ENCODE data around the gene SLC38A8.

The SLC38A8 gene

DNA sequence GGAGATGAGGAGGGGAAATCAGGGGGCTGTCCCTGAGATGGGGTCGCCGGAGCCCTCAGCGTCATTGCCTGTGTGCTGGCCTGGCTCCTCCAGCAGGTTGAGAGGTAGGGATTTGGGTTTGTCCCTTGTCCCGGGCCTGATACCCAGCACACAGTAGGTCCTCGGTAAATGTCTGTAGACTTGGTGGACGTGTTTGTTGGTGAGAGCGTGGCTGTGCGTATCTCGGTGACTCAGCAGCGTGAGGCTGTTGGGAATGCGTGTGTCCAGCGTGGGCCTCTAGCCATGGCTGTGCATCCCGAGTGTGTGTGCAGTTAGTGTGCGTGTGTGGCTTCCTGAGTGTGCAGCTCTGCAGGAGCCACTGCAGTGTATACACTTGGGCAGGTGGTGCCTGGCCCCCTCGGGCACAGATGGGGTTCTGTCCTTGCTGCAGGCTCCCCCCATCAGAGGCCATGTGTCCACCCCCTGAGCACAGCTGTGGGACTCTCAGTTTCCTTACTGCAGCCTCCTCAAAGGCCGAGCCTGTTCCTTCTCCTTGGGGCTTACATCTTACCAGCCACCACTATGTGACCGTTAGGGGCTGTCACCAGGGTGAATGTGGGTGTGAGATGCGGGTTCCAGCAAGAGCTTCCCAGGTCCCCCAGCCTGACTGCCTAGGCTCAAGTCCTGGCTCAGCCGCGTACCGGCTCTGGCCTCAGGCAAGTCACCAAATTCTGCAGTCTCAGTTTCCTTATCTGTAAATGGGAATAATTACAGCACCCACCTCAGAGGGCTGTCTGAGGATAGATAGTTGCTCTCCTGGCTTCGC, 68.8 kb downstream of the SLC38A8 start:
- H3K4me1 Mint-ChIP-seq (ENCODE audit: low read depth) = no peaks in the 10 kb centered on the region
- H3K9me3 Mint-ChIP-seq = peaks cover 2% of the 10 kb centered on the region
- H3K4me3 Mint-ChIP-seq = no peak overlapping the region
- peaks cover 13% of the 10 kb centered on the region for H3K27me3 Mint-ChIP-seq (ENCODE audit: low read depth)
- no peaks in the 10 kb centered on the region for H3K36me3 Mint-ChIP-seq (ENCODE audit: low read depth)
- no peak overlapping the region for H3K27ac Mint-ChIP-seq

DNA sequence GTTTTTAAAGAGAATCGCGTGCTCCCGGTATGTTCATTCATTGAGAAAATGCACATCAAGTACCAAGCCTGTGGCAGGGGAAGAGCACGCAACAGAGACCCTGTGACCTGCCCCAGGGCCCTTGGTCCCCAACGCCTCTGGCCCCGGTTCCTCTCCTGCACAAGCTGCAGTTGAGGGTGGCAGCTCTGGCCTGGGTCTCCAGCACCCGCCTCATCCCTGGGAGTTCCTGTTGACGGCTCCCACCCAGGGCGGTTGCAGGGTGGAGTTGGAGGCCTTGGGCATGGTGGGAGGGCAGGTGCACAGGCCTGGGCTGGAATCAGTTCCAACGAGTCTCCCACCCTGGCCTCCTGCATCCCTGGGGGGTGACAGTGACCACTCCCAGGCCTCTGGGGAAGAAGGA, 69.5 kb downstream of the SLC38A8 start:
- Mint-ChIP-seq H3K36me3 (ENCODE audit: low read depth) (no peaks in the 10 kb centered on the region), H3K27ac (no peak overlapping the region), H3K4me1 (ENCODE audit: low read depth) (no peaks in the 10 kb centered on the region), H3K4me3 (no peak overlapping the region), H3K27me3 (ENCODE audit: low read depth) (peaks cover 13% of the 10 kb centered on the region), H3K9me3 (no peaks in the 10 kb centered on the region)

DNA sequence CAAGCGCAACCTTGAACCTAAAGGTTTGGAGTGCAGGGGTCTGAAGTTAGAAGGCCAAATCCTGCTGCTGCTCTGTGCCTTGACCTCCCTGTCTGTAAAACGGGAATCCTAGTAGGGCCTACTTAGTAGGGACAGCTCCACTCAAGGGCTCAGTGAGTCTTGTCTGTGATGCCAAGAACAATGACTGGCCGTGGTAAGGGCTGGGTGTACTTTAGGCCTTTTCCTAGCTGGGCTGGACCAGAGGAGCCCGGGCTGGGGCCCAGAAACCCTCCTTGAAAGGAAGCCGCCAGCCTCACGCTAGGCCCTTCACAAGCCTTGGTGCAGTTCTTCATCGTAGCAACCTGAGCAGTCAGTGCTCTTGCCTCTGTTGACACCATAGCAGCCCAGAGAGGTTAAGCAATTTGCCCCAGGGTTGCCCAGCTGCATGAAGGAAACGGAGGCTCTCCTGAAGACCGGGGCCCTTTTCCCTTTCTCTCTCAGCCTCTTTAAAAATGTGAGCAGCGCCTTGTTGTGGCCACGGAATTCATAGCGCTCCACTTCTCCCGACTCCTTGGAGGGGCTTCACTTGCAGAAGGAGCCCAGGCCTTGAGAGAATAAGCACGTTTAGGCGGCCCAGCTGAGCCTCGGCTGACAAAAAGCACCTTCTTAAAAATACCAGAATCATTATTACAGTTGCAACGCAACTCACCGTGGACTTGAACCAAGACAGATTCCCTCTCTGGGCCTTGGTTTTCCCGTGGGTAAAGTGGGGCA, 70.2 kb downstream of the SLC38A8 start:
- Mint-ChIP-seq H3K9me3 (no peaks in the 10 kb centered on the region), H3K27me3 (ENCODE audit: low read depth) (peaks cover 18% of the 10 kb centered on the region), H3K4me3 (no peak overlapping the region), H3K27ac (no peak overlapping the region), H3K36me3 (ENCODE audit: low read depth) (no peaks in the 10 kb centered on the region), H3K4me1 (ENCODE audit: low read depth) (no peaks in the 10 kb centered on the region)

DNA sequence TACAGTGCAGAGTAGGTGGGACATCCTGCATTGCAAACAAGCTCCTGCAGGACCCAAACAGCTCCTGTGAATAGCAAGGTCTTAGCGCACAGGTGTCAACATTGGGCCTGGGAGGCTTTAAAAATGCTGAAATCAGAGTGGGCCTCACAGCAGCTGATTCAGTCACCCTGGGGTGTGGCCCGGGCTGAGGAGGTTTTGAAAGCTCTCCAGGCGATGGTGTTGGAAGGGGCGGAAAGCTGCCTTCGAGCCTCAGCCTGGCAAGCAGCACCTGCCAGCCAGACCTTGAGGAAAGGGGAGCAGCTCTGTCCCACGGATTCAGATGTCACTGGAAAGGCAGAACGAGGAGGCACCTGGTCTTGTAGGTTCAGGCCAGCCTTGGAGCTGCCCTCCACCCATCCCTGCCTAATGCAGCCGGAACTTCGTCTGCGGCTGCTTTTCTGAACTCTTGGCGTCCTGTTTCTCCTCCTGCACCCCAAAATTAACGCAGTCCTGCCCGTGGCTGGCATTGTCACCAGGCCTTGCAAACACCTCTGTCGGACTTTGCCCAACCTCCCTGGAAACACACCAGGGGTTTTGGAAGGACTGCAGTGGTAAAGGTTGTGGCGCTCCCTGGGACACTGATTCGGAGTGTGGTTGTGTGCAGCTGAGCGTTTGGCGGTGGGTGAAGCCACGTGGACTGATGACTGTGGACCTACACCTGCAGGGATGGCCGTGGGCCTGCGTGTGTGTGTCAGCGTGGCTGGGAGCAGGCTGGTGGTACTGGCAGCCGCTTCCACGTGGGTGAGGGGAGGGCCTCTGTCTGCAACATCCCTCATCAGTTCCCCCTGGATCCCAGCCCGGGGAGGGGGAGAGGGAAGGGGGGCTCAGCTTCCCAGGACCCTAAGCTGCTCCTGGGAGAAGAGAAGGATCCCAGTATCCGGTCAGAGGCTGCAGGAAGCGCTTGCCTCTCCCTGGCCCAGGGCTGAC, 71.1 kb downstream of the SLC38A8 start:
- Mint-ChIP-seq H3K27me3 (ENCODE audit: low read depth) (peaks cover 23% of the 10 kb centered on the region), H3K27ac (no peak overlapping the region), H3K4me3 (no peak overlapping the region), H3K4me1 (ENCODE audit: low read depth) (no peaks in the 10 kb centered on the region), H3K9me3 (no peaks in the 10 kb centered on the region), H3K36me3 (ENCODE audit: low read depth) (no peaks in the 10 kb centered on the region)

DNA sequence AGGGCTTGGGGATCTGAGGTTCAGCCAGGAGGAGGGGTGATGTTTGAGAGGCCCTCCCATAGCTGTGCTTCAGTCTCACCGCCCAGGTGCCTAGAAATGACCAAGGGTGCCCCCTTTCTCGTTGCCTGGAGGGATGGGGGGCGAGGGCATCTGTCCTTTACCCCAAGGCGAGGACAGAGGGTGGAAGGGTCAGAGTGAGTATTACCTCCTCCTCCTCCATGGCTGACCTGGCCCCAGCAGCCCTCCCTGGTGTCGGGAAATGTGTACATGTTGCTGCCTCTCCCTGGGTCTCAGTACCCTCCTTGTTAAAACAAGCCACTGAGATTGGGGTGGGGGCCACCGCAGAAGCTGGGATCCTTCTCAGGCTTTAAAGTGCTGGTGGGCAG, 72.2 kb downstream of the SLC38A8 start:
- H3K9me3 Mint-ChIP-seq = no peaks in the 10 kb centered on the region
- peaks cover 23% of the 10 kb centered on the region for H3K27me3 Mint-ChIP-seq (ENCODE audit: low read depth)
- no peaks in the 10 kb centered on the region for H3K4me1 Mint-ChIP-seq (ENCODE audit: low read depth)
- no peaks in the 10 kb centered on the region for H3K36me3 Mint-ChIP-seq (ENCODE audit: low read depth)
- H3K4me3 Mint-ChIP-seq = no peak overlapping the region
- H3K27ac Mint-ChIP-seq = no peak overlapping the region

DNA sequence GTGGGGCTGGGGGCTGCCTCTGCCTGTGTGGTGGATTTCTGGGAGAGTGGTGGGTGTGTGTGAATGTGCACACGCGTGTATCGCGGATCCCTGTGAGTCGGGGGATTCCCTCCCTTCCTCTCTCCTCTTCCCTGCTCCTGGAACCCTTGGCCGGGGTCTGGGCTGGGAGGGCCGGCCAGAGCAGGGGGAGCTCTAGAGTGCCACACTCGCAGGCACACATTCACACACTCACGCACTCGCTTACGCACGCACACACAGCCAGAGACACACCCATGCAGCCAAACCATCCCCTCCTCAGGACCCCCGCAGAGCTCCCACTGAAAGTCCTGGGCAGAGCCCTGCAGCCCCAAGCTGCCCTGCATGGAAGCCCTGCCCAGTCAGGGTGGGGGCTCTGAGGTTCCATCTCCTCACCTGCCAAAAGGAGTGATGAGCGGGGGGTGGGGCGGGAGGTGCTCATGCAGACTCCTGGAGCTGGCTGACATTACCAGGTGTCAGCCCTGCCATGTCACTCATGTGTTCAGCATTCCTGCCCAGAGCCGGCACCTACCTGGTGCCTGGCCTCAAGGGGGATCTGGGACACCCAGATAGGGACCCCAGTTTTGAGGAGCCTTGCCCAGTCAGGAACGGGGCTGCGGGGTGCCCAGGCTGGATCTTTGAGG, 72.7 kb downstream of the SLC38A8 start:
- Mint-ChIP-seq H3K36me3 (ENCODE audit: low read depth) (no peaks in the 10 kb centered on the region), H3K4me1 (ENCODE audit: low read depth) (no peaks in the 10 kb centered on the region), H3K9me3 (no peaks in the 10 kb centered on the region), H3K27me3 (ENCODE audit: low read depth) (peaks cover 23% of the 10 kb centered on the region), H3K27ac (no peak overlapping the region), H3K4me3 (no peak overlapping the region)

DNA sequence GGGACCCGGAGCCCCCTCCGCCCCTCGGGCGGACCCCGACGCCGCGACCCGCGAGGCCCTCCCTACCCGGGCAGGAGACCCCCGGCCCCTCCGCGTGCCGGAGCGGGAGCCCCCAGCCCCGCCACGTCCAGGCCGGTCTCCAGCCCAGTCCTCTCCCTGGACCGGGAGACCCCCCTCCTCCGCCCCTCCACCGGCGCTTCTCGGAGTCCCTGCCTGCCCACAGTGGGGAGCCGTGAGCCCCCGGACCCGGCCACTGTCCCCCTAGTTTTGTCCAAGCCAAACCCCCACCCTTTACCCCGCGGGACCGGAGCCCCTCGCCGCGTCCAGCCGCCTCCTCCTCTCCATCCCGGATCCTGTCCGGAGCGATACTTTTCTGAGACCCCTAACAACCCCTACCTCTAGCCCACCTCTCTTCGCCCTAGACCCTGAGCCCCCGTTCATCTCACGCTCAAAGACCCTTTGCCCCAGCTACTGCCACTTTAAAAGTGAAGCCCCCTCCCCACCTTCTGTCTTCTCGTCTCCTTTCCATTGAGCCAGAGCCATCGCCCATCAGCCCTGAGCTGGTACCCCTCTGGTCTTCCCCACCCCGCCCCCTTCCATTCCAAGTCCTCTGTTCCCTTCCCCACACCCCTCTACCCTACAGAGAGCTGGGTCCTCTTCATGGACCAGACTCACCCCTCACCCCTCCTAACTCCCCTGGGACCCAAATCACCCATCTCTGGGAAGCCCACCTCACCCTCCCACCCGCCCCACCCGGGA, 73.5 kb downstream of the SLC38A8 start:
- H3K4me3 Mint-ChIP-seq = no peak overlapping the region
- no peaks in the 10 kb centered on the region for H3K36me3 Mint-ChIP-seq (ENCODE audit: low read depth)
- H3K9me3 Mint-ChIP-seq = no peaks in the 10 kb centered on the region
- no peaks in the 10 kb centered on the region for H3K4me1 Mint-ChIP-seq (ENCODE audit: low read depth)
- H3K27ac Mint-ChIP-seq = no peak overlapping the region
- peaks cover 23% of the 10 kb centered on the region for H3K27me3 Mint-ChIP-seq (ENCODE audit: low read depth)

DNA sequence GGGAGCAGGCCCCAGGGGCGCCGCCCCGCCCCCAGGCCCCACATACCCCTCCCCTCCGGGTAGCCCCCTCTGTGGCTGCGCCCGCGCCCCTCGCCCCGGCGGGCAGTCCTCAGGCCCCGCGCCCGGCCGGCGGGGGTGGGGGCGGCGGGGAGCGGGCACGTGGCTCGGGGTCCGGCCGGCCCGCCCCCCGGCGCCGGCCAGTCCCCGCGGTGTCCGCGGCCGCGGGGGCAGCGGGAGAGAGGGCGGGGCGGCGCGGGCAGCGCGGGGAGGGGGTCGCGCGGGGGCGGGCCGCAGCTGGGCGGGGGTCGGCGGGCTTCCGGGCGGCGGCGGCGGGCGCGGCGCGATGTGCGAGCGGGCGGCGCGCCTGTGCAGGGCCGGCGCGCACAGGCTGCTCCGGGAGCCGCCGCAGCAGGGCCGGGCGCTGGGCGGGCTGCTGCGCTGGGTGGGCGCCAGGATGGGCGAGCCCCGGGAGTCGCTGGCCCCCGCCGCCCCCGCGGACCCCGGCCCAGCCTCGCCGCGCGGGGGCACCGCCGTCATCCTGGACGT, 74.2 kb downstream of the SLC38A8 start:
- Mint-ChIP-seq H3K4me3 (no peak overlapping the region), H3K27ac (no peak overlapping the region), H3K4me1 (ENCODE audit: low read depth) (no peaks in the 10 kb centered on the region), H3K9me3 (no peaks in the 10 kb centered on the region), H3K36me3 (ENCODE audit: low read depth) (no peaks in the 10 kb centered on the region), H3K27me3 (ENCODE audit: low read depth) (peaks cover 23% of the 10 kb centered on the region)

DNA sequence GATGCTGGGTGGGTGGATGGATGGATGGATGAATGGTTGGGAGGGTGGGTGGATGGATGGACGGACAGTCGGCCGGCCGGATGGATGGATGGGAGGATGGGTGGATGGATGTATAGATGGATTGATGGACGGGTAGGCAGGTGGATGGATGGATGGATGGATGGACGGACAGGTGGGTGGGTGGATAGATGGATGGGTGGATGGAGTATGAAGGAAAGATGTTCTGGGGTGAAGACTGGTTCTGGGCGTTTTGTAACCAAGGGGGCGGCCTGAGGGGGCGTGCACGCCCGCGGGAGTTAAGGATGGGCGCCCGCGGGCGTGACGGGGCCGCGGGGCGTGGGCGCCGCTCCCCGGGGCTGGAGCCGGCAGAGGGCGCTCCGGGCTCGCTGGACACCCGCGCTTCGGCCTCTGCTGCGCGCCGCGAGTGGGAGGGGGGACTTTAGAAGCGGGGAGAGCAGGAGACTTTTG, 74.7 kb downstream of the SLC38A8 start, which contains the start of gene NECAB2:
TSS of gene NECAB2 (plus strand) at position 407 of the 468 bp plus-strand sequence. CDS start 405 bp downstream, outside the sequence.
- Mint-ChIP-seq H3K9me3 (no peaks in the 10 kb centered on the region), H3K36me3 (ENCODE audit: low read depth) (no peaks in the 10 kb centered on the region), H3K4me3 (no peak within 1 kb of the TSS), H3K27me3 (ENCODE audit: low read depth) (peaks cover 23% of the 10 kb centered on the region), H3K27ac (no peak within 1 kb of the TSS), H3K4me1 (ENCODE audit: low read depth) (no peaks in the 10 kb centered on the region)

DNA sequence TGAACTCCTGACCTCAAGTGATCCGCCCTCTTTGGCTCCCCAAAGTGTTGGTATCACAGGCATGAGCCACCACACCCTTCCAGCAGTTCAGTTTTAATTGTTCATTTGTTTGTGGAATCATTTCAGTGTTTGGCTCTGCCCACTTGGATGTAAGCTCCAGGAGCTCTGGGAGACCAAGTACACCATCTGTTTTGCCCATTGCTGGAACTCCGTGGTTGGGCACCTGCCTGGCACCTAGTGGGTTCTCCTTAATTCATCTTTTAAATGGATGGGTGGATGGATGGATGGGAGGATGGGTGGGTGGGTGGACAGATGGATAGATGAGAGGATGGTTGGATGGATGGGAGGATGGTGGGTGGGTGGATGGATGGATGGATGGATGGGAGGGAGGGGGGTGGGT, 75.5 kb downstream of the SLC38A8 start:
- no peak overlapping the region for H3K27ac Mint-ChIP-seq
- no peaks in the 10 kb centered on the region for H3K4me1 Mint-ChIP-seq (ENCODE audit: low read depth)
- no peak overlapping the region for H3K4me3 Mint-ChIP-seq

DNA sequence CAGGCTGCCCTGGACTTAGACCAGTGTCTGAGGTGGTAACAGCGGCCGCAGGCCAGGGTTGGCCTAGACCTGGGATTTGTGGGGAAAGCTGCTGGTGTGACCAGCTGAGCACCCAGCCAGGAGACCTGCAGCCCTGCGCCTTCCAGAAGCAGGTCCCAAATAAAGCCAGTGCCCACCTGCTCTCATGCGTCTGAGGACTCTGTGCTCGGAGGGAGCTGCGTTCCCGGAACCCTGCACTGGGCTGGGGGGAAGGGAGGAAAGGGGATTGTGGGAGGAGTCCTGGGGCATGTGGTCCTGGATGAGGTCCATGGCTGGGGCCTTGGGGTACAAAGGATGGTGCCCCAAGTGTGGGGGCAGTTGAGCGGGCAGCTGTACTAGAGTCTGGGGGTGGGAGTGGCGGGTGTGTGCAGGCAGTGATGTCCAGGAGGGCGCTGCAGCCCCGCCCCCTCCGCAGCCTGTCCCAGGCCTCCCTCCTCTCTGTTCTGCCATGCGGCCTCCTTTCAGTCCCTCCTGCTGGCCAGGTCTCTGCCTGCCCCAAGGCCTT, 76.4 kb downstream of the SLC38A8 start:
- H3K36me3 Mint-ChIP-seq (ENCODE audit: low read depth) = no peaks in the 10 kb centered on the region
- H3K4me3 Mint-ChIP-seq = no peak overlapping the region
- no peaks in the 10 kb centered on the region for H3K4me1 Mint-ChIP-seq (ENCODE audit: low read depth)
- no peak overlapping the region for H3K27ac Mint-ChIP-seq
- H3K27me3 Mint-ChIP-seq (ENCODE audit: low read depth) = peaks cover 23% of the 10 kb centered on the region
- no peaks in the 10 kb centered on the region for H3K9me3 Mint-ChIP-seq

More for the DNA sequence above, 75.5 kb downstream of the SLC38A8 start:
- Mint-ChIP-seq H3K27me3 (ENCODE audit: low read depth) (peaks cover 23% of the 10 kb centered on the region), H3K9me3 (no peaks in the 10 kb centered on the region), H3K36me3 (ENCODE audit: low read depth) (no peaks in the 10 kb centered on the region)

DNA sequence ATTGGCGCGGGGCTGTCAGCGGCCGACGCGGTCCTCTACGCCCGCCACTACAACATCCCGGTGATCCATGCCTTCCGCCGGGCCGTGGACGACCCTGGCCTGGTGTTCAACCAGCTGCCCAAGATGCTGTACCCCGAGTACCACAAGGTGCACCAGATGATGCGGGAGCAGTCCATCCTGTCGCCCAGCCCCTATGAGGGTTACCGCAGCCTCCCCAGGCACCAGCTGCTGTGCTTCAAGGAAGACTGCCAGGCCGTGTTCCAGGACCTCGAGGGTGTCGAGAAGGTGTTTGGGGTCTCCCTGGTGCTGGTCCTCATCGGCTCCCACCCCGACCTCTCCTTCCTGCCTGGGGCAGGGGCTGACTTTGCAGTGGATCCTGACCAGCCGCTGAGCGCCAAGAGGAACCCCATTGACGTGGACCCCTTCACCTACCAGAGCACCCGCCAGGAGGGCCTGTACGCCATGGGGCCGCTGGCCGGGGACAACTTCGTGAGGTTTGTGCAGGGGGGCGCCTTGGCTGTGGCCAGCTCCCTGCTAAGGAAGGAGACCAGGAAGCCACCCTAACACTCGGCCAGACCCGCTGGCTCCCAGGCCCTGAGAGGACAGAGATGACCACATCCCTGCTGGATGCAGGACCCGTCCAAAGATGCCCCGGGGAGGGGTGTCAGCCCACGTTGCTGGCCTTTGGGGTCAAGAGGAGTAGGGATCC, 77.0 kb downstream of the SLC38A8 start:
- H3K27me3 Mint-ChIP-seq (ENCODE audit: low read depth) = peaks cover 23% of the 10 kb centered on the region
- no peak overlapping the region for H3K27ac Mint-ChIP-seq
- no peaks in the 10 kb centered on the region for H3K9me3 Mint-ChIP-seq
- no peak overlapping the region for H3K4me3 Mint-ChIP-seq
- no peaks in the 10 kb centered on the region for H3K36me3 Mint-ChIP-seq (ENCODE audit: low read depth)
- no peaks in the 10 kb centered on the region for H3K4me1 Mint-ChIP-seq (ENCODE audit: low read depth)
